Stimulated activated CD8-positive, alpha-beta memory T cell treated with anti-CD3 and anti-CD28 coated beads, Interleukin-4, amount 100 ng/mL, for 4 hours (primary cell): ENCODE data around the gene SIX5.
"Not testable (repeated sequence)": the region's sequence is repeated elsewhere in the genome, so short reads cannot be mapped to it uniquely, and the experiment has no call there.

Experiments
- DNase-seq, 2 donors: peaks; one replicate each; pipeline ENCODE4 v3.0.0-alpha.2; 2020; ENCODE audit warnings: low read depth in 2 of 2, low spot score in 1 of 2

Gene SIX5

DNA sequence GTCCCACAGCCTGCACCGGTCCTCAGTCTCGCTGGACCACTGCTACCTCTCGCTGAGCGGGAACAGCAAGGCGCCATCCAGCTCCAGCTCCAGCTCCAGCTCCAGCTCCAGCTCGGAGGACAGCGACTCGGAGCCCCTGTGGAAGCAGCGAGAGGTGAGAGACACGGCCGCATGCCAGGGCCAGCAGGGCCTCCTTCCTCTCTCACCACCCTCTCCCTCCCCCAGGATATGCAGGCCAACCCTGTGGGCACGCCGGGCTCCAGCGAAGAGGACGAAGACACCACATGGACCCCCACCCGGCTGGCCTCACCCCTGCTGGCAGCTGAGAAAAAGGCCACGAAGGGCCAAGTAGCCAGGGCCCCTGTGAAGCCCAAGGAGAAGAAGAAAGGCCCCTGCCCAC lies 7.3 kb downstream of the SIX5 start:
- no peak for DNase-seq

DNA sequence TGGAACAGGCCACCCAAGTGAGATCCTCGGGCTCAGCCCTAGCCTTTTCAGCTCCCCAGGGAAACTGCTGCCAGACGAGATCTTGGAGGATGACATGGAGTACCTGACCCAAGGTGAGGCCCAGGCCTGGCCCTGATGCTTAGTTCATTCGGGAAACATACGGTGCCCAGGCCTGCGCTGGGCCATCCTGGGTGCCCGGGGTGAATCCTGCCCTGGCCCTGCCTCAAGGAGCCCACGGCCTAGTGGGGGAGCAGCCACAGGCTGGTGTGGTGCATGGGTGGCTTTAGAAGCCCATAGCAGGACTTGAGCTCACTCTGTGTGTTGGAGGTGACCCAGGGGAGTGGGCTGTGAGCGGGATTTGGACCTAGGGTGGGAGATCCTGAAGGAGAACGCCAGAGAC lies 10.1 kb downstream of the SIX5 start:
- no peak for DNase-seq

DNA sequence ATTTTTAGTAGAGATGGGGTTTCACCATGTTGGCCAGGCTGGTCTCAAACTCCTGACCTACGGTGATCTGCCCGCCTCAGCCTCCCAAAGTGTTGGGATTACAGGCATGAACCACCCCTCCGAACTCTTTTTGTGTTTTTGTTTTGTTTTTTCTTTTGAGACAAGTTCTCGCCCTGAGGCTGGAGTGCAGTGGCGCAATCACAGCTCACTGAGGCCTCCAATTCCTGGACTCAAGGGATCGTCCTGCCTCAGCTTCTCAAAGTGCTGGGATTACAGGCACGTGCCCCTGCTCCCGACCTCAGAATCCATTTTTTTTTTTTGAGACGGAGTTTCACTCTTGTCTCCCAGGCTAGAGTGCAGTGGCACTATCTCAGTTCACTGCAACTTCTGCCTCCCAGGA lies 11.4 kb downstream of the SIX5 start:
- no peak for DNase-seq

DNA sequence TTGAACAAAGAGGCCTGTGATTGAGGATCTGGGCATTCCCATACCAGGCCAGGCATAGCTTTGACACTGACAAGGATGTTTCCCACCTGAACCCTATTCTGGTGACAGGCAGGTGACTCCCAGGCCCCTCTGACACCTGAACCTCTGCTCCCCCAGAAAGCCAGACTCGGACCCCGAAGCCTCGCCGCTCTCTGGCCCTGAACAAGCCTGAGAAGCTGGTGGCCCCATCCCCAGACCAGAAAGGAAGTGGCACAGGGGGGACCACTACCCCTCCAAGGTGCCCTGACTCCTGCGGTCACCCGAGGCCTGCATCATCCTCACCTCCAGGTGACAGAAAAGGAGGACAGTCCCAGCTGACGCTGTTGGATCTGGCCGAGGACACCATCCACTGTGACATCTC lies 14.7 kb downstream of the SIX5 start:
- DNase-seq, result no peak

DNA sequence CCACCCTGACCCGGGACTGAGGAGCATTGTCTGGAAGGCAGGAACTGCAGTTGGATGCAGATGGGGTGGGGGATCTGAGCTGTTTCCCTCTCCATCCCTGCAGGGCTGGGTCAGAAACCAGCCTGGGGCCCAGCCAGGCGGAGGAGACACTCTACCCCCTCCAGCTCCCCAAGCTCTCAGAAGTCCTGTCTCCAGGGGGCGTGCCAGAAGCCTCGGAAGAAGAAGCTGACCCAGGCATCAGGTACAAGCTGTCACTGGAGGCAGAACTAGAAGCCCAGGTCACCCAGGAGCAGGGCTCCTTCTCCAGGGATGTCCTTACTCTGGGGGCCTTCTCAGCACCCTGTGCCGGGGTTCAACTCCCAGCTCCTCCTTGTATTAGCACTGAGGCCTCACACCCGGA lies 15.5 kb downstream of the SIX5 start:
- no peak for DNase-seq

DNA sequence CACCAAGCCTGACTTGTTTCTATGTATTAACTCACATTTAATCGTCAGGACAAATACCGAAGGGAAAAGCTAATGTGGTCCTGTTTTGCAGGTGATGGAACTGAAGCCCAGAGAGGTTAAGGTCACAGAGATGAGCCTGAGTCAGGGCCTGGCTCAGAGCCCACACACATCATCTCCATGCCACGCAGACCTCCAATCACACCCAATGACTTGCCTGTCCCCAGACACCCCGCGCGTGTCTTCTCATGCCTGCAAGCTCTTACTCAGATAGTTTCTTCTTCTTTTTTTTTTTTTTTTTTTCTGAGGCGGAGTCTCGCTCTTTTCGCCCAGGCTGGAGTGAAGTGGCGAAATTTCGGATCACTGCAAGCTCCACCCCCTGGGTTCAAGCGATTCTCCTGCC lies 16.4 kb downstream of the SIX5 start:
- DNase-seq, result no peak

DNA sequence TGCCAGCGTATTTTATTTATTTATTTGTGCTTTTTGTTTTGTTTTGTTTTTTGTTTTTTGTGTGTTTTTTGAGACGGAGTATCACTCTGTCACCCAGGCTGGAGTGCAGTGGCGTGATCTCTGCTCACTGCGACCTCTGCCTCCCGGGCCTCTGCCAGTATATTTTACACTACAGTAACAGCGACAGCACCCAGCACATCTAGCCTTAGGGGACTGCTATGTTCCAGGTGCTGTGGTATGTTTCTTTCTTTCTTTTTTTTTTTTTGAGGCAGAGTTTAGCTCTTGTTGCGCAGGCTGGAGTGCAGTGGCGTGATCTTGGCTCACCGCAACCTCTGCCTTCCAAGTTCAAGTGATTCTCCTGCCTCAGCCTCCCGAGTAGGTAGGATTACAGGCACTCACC lies 17.6 kb downstream of the SIX5 start:
- DNase-seq, result not testable (repeated sequence)

DNA sequence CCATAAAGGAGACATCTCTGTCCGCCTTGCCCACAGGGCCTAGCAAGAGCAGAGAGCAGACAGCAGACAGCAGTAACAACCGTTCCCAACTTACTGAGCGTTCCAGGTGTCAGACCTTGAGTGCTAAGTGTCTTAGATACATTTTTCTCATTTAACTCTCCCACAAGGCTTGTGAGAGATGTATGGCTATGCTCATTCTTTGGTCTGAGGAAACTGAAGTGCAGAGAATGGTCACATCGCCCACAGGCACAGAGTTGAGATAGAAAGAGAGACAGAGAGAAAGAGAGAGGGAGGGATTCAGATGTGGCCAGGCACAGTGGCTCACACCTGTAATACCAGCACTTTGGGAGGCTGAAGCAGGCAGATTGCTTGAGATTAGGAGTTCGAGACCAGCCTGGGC lies 21.5 kb downstream of the SIX5 start:
- DNase-seq, result no peak

DNA sequence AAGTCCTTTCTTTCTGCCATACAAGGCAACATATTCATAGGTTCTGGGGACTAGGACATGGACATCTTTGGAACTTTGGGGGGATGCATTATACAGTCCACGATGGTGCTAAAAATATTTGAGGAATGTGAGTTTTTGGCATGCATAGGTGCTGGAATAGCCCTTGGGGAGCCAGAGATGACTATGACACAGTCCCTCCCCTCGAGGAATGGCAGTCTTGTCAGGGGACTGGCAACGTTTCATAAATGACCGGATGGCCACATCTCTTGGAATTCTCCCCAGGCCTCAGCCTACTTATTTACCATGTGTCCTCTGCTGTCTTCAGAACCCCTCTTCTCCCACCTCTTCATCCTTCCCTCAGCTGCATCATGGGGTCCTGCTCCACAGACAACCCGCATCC lies 22.2 kb downstream of the SIX5 start:
- no peak for DNase-seq

DNA sequence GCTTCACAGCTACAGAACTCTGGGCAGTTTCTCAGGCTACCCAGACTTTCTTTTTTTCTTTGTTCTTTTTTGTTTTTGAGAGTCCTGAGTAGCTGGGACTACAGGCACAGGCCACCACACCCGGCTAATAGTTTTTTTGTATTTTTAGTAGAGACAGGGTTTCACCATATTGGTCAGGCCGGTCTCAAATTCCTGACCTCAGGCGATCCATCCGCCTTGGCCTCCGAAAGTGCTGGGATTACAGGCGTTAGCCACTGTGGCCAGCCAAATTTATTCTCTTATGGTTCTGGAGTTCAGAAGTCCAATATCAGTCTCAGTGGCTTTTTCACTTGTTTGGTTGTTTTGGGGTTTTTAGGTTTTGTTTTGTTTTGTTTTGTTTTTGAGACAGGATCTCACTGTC lies 23.4 kb downstream of the SIX5 start:
- no peak for DNase-seq

DNA sequence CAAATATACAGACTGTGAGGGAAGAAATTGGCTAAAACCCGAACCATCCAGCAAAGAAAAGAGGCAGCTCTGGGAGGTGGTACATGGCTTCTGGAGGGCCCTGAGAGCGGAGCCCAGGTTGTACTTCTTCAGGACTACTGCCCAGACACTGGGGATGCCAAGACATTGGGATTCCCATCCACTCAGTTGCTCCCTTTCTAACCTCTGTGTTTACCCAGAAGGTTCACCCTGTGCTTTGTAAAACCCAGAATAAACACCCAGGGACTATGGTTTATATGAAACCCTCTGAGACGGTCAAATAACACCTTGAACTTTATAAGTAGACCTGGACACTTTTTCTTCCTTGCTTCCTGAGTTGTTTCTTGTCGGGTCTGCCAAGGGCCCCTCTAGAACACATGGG lies 26.1 kb downstream of the SIX5 start:
- no peak for DNase-seq

DNA sequence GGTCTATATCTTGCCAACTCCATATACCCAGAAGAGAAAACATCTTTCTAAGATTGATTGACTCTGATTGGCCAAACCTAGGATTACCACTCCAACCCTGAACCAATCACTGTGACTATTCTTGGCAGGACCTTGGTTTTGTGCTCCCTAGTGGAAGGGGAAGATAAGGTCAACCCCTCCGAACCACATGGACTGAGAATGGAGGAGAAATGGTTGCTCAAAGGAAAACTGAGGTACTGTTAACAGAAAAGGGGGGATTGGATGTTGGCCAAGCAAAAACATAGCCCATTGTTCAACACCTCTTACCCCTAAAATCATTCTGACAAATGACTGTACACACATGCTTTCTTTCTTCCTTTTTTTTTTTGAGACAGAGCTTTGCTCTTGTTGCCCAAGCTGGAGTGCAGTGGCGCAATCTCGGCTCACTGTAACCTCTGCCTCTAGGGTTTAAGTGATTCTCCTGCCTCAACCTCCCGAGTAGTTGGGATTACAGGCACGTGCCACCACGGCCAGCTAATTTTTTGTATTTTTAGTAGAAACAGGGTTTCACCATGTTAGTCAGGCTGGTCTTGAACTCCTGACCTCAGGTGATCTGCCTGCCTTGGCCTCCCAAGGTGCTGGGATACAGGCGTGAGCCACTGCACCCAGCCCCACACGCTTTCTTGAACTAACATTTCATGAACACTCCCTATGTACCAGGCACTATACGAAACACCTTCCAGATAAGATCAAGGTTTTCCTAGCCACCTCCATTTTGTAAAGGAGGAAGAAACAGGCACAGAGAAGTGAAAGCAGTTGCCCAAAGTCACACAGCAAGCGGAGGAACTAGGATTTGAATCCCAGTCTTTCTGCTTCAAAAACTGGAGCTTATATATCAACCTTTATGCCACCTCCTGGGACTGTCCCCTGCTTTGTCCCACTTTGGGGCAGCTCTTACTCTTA lies 29.3 kb downstream of the SIX5 start:
- no peak for DNase-seq

DNA sequence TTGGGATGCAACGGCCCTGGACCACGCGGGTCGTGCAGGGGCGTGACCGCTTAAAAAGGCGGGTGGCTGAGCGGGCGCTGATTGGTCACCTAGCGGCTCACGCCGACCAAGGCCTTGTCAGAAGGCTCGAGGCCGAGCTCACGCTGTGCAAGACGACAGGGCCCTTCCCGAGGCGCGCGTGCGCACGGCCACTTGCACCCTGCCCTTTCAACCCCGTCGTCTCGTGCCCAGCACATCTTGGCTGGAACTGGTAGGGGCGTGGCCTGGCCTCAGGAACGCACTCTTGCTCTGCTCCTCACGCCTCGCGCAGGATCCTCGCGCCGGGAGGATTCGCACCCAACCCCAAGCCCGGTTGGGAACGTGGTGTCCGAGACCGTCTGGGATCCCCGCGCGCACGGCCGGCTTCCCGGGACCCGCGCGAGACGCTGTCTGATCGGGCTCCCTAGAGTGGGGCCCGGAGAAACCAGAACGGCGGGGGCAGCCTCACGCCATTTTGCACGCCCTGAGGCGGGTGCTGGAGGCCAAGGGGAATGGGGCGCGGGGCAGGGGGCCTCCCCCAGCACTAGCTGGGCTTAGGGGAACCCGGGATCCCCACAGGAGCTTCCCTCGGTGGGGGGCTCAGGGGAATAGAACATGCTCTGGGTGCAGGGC lies 35.8 kb downstream of the SIX5 start, which contains the start of gene MEIOSIN:
Gene MEIOSIN (plus strand): TSS at position 280 of the 651 bp plus-strand sequence. CDS start 1,938 bp downstream, outside the sequence.
- DNase-seq, result no peak

DNA sequence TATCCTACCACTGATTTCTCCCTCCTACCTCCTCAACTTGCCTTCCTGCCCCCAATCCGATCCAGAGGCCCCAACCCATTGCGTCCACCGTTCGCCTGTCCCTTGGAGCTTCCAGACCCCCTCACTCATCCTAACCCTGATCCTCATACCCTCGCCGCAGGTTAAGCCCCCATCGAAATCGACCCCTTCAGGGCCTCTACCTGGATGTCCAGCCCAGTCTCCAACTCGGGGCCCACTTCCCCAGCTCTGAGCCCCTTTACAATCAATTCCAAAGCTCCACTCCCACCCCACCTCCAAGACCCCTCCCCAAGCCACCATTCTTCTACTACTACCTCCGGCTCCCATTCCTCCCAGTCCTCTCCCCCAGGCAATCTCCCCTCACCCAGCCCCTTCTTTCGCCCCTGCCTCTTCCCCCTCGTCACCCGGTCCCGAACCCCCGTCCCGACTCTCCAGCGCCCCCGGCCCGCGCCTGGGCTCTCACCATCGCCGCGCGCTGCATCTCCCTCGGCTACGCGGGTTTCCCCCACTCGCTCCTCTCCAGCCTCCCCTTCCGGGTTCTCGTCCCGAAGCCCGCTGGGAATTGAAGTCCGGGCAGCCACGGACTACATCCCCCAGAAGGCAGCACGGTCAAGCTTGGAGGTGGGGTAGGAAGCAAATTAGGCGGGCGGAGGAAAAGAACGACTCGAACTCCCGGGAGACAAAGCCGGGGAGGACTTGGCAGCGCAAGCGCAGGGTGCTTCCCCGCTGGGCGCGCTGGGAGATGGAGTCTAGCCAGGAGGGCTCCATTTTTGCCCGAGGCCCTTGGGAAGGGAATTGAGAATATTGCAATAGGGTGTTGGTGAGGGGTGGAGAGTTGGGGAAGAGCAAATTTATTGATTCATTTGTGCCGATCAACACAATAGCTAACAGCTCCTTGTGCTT lies 38.4 kb downstream of the SIX5 start, which contains the start of gene FBXO46:
Gene FBXO46 (minus strand): TSS at position 529 of the 921 bp plus-strand sequence. CDS start 17,401 bp downstream, outside the sequence.
- peak; percentile 84 to 85 for DNase-seq

DNA sequence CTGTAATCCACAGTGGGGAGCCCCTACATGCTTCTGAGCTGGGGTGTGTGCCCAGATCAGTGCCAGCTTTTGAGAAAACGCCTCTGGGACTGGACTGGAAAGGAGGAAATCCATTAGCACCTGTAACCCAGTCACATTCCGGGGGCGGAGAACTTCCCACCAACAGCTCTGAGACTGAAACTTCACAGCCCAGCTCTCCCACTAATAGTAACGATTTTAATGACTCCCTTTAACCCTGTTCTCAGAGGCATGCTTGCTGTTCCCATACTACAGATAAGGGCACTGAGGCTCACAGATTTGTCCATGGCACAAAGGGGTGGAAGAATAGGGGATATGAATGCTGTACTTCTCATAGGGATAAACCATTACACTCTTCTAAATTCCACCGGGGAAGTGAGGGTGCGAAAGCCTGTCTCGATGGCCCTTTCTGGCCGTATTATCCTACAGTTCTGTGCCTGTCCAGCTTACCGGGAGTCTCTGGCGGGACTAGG lies 39.2 kb downstream of the SIX5 start:
- no peak for DNase-seq

DNA sequence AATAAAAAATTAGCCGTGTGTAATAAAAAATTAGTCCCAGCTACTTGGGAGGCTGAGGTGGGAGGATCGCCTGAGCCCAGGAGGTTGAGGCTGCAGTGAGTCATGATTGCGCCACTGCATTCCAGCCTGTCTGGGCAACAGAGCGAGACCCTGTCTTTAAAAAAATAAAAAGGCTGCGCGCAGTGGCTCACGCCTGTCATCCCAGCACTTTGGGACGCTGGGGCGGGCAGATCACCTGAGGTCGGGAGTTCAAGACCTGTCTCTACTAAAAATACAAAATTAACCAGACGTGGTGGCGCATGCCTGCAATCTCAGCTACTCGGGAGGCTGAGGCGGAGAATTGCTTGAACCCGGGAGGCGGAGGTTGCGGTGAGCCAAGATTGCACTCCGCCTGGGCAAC lies 40.4 kb downstream of the SIX5 start:
- not testable (repeated sequence) for DNase-seq

DNA sequence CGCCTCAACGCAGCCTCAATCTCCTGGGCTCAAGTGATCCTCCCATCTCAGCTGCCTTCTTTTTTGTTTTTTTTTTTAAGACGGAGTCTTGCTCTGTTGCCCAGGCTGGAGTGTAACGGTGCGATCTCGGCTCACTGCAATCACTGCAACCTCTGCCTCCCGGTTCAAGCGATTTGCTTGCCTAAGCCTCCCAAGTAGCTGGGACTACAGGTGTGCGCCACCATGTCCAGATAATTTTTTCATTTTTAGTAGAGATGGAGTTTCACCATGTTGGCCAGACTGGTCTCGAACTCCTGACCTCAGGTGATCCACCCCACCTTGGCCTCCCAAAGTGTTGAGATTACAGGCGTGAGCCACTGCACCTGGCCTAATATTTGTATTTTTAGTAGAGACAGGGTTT lies 49.0 kb downstream of the SIX5 start:
- not testable (repeated sequence) for DNase-seq

DNA sequence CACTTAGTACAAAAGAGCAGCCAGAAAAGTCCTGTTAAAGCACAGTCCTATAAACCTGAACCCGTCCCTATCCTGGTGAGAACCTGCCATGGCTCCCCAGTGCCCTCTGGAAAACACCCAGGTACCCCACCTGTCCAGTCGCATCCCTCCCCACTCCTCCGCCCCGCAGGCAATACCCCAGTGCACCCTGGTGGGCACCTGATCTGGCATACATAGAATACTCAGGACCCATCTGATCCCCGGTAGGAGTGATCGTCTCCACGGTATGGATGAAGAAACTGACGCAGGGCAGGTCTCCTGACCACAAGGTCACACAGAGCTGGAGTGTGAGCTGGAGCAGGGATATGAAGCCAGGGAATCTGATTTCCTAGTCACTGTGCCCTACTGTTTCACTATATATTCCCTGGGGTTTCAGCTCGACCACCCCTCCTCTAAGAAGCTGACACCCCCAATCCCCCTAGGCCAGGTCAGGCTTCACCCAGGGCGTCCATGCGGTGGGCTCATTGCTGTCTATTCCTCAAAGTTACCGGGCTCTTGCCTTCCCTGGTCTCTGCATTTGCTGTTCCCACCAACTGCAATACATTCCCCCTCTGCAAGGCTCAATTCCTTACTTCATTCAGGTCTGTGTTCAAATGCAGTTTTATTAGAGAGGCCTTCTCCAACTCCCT lies 50.9 kb downstream of the SIX5 start:
- no peak for DNase-seq

DNA sequence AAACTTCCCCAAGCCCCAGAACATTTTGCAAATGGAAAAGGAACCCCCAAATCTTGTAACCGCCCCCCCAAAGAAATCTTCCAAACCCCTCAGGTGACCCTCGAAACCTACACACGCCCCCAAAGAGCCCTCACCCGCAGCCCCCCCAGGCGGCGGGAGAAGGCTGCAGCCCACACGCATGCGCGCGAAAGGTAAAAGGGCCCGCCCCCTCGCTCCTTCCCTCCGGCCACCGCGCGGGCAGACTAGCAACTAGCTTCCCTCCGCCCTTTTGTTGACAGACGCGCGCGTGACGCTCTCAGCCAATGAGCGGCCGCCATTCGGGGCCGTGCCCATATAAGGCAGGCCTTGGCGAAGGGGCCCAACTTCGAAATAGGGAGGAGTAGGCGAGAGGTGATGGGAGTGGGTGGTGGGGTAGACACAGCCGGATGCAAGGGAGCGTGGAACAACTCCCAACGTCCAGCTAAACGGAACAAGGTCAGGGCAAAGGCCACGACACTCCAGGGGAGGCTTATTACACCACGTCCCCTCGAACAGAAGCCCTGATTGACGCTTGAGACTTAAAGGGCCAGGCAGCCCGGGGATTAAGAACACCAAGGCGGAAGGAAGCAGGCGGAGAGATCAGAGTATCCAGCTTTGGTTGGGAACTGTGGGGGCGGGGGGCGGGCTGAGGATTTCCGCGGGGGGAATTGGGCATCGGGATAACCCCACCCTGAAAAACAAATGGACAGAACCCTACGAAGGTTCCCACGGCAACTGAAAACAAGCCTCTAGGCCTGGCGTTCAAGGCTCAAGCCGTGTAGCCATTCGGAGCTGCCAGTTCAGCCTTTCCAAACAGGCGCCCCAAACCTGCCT lies 51.7 kb downstream of the SIX5 start:
- DNase-seq, result peak; percentile 91 to 96
